Ascending aorta (tissue), 2 donors: ENCODE measurements around the gene SND1. TPM values are rescaled to one million over a fixed set of nuclear protein-coding genes. Genes with fewer than 3 reads are reported as not detected.
"Not testable (repeated sequence)": the region's sequence is repeated elsewhere in the genome, so short reads cannot be mapped to it uniquely, and the experiment has no call there.

Source experiments
- DNase-seq, 2 donors: peaks; one replicate each; pipeline ENCODE4 v3.0.0-alpha.2; 2019; ENCODE audit warnings: low spot score in 2 of 2
- H3K27ac ChIP-seq, 2 donors: fragments of 200-600 bp; sonication (generic); one replicate each; pipeline ENCODE4 v1.5.1; 2016 to 2017; ENCODE audit warnings: mild to moderate bottlenecking in 1 of 2
- H3K27me3 ChIP-seq: fragments of 200-600 bp; sonication (generic); one replicate; pipeline ENCODE4 v1.5.1; 2017
- H3K36me3 ChIP-seq, 2 donors: fragments of 200-600 bp; sonication (generic); one replicate each; pipeline ENCODE4 v1.5.1; 2016
- H3K4me1 ChIP-seq, 2 donors: fragments of 200-600 bp; sonication (generic); one replicate each; pipeline ENCODE4 v1.5.1; 2016 to 2017; ENCODE audit warnings: mild to moderate bottlenecking in 1 of 2
- H3K4me3 ChIP-seq, 2 donors: fragments of 200-600 bp; sonication (generic); one replicate each; pipeline ENCODE4 v1.5.1; 2016 to 2017; ENCODE audit warnings: mild to moderate bottlenecking in 1 of 2
- H3K9me3 ChIP-seq, 2 donors: fragments of 200-600 bp; sonication (generic); one replicate each; pipeline ENCODE4 v1.5.1; 2016
- intact Hi-C: fragments of 100-400 bp; cut with DNase I; formaldehyde crosslinking; loops from one replicate; pipeline ENCODE4 v1.15.1; 2023
- total RNA-seq: library from RNA; depleted of rRNA; stranded (reverse); fragments of >200 nt; gene quantifications from one replicate; pipeline ENCODE4 v1.1.0, GENCODE V29; 2016
- TF ChIP-seq, protein P1 (sequence below), 3 experiments: fragments of 200-600 bp in 2 of 3; fragments of 450-650 bp in 1 of 3; sonication (generic) in 2 of 3; IDR thresholded peaks; one replicate each; pipeline ENCODE4 v1.5.1; 2016 to 2019; ENCODE audit warnings: antibody characterized with exemption in 3 of 3, mild to moderate bottlenecking in 1 of 3, moderate library complexity in 1 of 3

The SND1 gene
- total RNA-seq, 1 donor from 2014 or later, result 93.8 TPM

DNA sequence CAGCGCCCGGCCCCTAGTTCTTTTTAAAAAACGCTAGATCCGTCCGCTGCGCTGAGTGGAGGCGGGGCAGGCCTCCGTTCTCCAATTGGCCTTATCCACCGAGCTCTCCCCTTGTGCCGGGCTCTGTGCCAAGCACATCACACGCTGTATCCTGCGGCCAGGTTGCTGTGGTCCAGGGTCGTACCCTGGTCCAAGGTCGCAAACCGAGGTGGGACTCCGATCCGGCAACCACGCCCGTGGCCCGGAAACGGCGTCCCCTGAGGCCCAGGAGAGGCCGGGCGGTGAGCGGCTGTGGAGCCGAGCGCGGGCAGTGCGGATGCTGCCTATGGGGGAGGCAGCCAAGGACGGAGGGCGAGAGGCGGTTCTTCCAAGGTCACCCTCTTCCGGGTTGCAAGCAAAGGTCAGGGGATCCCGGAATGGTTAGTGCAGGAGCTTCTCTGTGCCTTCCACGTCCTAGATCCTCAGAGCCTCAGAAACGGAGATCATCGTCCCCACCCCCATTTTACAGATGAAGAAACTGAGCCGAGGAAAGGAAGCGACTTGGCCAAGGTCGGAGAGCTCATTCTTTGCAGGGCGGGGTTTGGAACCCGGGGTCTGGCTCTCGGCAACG lies 451.6 kb downstream of the SND1 start:
- TF ChIP-seq, protein P1, sequence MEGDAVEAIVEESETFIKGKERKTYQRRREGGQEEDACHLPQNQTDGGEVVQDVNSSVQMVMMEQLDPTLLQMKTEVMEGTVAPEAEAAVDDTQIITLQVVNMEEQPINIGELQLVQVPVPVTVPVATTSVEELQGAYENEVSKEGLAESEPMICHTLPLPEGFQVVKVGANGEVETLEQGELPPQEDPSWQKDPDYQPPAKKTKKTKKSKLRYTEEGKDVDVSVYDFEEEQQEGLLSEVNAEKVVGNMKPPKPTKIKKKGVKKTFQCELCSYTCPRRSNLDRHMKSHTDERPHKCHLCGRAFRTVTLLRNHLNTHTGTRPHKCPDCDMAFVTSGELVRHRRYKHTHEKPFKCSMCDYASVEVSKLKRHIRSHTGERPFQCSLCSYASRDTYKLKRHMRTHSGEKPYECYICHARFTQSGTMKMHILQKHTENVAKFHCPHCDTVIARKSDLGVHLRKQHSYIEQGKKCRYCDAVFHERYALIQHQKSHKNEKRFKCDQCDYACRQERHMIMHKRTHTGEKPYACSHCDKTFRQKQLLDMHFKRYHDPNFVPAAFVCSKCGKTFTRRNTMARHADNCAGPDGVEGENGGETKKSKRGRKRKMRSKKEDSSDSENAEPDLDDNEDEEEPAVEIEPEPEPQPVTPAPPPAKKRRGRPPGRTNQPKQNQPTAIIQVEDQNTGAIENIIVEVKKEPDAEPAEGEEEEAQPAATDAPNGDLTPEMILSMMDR (IDR thresholded peaks at IDR 0.05), result no peak

DNA sequence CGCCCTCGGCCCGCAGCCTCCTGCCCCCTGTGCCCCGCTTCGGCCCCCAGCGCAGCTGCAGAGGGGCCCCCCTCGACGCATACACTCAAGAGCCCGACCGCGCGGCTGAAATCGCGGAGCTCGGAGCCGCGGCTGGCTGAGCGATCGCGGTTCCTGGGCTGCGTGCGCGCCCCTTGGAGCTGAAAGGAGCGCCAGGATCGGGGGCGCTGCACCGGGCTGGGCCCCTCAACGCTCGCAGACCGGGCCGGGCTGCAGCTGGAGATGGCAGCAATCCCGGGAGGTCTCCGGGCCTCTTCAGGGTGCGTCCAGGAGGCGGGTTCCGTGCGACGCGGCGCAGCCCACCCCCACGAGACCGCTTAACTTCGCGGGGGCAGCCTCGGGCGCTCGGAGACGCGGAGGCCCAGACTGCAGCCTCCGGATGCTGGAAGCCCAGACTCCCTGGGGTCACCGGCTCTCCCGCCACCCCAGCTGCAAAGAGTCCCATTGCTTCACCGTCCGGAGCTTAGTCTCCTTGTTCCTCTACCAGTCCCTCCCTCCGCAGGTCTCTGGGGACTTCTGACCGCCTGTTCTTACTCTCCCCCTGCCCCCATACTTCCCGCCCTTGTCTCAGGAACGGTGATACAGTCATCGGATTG lies 452.2 kb downstream of the SND1 start:
- no peaks in the 10 kb centered on the region for H3K27me3 ChIP-seq
- H3K4me3 ChIP-seq, result peak overlapping the region; percentile 37 to 58
- no peak overlapping the region for H3K27ac ChIP-seq
- no peaks in the 10 kb centered on the region for H3K9me3 ChIP-seq
- no peak for DNase-seq
- intact Hi-C loops, result no loop called here
- no peaks in the 10 kb centered on the region for H3K36me3 ChIP-seq
- peaks cover 0 to 2% of the 10 kb centered on the region in 2 donors for H3K4me1 ChIP-seq
- TF ChIP-seq, protein P1 (IDR thresholded peaks at IDR 0.05), result no peak

More for the DNA sequence above, 451.6 kb downstream of the SND1 start:
- Histone ChIP-seq H3K27ac (no peak overlapping the region), H3K36me3 (no peaks in the 10 kb centered on the region), H3K4me3 (peak overlapping the region; percentile 37 to 58), H3K4me1 (peaks cover 0 to 2% of the 10 kb centered on the region in 2 donors), H3K27me3 (no peaks in the 10 kb centered on the region), H3K9me3 (no peaks in the 10 kb centered on the region)
- intact Hi-C loops, result no loop called here
- DNase-seq, result peak in 1 of 2 donors; percentile 67

DNA sequence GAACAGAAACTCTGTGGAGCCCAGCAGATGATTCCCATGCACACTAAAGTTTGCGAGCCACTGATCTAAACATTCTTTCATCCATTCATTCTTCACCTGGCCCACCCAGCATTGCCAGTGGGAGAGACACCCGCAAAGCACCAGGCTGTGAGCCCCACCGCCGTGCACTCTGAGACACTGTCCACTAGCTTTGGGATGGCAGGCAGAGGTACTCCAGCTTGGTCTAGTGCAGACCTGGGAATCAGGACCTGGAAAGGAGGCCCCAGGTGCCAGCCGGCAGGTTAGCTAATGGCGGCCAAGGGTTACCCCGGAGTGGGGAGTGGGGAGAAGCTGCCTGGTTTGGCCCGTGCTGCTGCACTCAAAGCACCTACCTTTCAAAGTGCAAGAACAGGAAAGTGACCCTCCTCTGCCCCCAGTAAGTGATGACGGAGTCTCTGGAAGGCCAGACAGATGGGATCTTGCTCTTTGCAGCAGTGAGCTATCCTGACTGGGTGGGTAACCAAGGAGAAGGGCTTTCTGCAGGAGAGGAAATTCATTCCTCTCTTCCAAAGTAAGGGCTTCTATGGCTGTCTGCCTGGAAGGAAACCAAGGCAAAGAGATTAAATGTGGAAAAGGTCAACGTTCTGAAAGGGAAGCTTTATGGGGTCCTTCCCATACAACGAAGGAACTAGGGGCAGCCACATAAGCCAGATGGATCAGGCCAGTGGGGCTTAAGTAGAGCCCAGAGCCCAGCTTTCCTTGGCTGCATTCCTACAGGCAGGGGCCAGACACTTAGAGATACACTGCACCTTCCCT lies 453.4 kb downstream of the SND1 start:
- Histone ChIP-seq H3K4me3 (no peak overlapping the region), H3K4me1 (peaks cover 0 to 2% of the 10 kb centered on the region in 2 donors), H3K27me3 (no peaks in the 10 kb centered on the region), H3K36me3 (no peaks in the 10 kb centered on the region), H3K27ac (no peak overlapping the region), H3K9me3 (no peaks in the 10 kb centered on the region)
- intact Hi-C loops, result no loop called here
- DNase-seq, result no peak
- TF ChIP-seq, protein P1 (IDR thresholded peaks at IDR 0.05), result no peak

DNA sequence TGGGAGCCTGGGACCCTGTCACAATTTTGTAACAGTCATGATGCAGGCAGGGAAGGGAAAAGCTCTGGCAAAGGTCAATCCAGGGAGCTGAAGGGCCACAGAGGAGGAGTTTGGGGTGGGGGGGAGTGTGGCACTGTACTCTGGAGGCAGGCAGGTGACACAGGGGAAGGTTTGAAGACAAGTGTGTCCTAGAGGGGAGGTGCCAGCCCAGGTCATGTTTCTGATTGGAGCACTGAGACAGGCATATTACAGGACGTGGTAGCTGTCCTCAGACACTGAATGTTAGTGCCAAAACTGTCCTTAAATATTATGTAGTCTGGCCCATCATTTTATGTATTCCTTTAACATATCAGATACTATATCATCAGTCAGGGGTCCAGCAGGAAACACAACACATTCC lies 454.8 kb downstream of the SND1 start:
- Histone ChIP-seq H3K27me3 (no peaks in the 10 kb centered on the region), H3K9me3 (no peaks in the 10 kb centered on the region), H3K27ac (no peak overlapping the region), H3K36me3 (no peaks in the 10 kb centered on the region), H3K4me3 (no peak overlapping the region), H3K4me1 (peaks cover 0 to 2% of the 10 kb centered on the region in 2 donors)
- intact Hi-C loops, result no loop called here
- TF ChIP-seq, protein P1 (IDR thresholded peaks at IDR 0.05), result no peak
- DNase-seq, result no peak

DNA sequence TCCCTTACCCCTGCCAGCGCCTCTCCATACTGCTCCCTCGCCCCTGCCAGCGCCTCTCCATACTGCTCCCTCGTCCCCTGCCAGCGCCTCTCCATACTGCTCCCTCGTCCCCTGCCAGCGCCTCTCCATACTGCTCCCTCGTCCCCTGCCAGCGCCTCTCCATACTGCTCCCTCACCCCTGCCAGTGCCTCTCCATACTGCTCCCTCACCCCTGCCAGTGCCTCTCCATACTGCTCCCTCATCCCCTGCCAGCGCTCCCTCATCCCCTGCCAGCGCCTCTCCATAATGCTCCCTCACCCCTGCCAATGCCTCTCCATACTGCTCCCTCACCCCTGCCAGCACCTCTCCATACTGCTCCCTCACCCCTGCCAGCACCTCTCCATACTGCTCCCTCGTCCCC lies 455.5 kb downstream of the SND1 start:
- intact Hi-C loops, H3K27ac ChIP-seq, H3K27me3 ChIP-seq, H3K4me3 ChIP-seq, H3K9me3 ChIP-seq, H3K36me3 ChIP-seq, H3K4me1 ChIP-seq: not testable (repeated sequence)
- peak in 1 of 2 donors; percentile 28 for DNase-seq

DNA sequence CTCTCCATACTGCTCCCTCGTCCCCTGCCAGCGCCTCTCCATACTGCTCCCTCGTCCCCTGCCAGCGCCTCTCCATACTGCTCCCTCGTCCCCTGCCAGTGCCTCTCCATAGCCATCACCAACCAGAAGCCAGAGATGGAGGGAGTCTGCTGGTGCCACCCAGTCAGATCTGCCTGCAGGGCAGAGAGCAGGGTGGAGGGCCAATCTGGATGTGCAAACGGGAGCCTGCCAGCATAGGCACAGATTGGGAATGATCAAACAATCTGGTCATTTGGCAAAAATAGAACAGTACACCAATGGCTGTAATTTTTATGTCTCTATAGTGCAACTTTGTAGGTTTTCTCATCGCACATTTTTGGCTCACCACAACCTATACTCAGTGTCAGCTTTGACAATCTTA lies 456.1 kb downstream of the SND1 start:
- intact Hi-C loops, result no loop called here
- peak in 1 of 2 donors; percentile 15 for DNase-seq
- Histone ChIP-seq H3K27ac (no peak overlapping the region), H3K27me3 (no peaks in the 10 kb centered on the region), H3K36me3 (no peaks in the 10 kb centered on the region), H3K9me3 (no peaks in the 10 kb centered on the region), H3K4me1 (peaks cover 0 to 2% of the 10 kb centered on the region in 2 donors), H3K4me3 (no peak overlapping the region)
- TF ChIP-seq, protein P1 (IDR thresholded peaks at IDR 0.05), result no peak
